HCT116 (cell line): ENCODE data around the gene NCAPH2. TPM values are rescaled to one million over a fixed set of nuclear protein-coding genes. Genes with fewer than 3 reads are reported as not detected.

Source experiments
- ATAC-seq: fragments of 200-7000 bp; cut with Tn5 transposase; 2 replicates; pipeline ENCODE4 v1.9.1; 2020; ENCODE audit warnings: mild to moderate bottlenecking, moderate library complexity
- BruUV-seq: library from RNA; stranded (reverse); fragments of 400-500 nt; replicated peaks from 2 replicates; lab custom pipeline; 2021; lab: Mats Ljungman, UMichigan
- CTCF ChIA-PET: fragments of 300-600 bp; sonication (Branson Sonifier 250); formaldehyde crosslinking; loops from one replicate; lab custom pipeline; 2021; ENCODE audit warnings: antibody characterized with exemption; lab: Charles Lee
- POLR2A ChIA-PET: fragments of 300-600, 350-600 bp; sonication (Branson Sonifier 250); formaldehyde crosslinking; loops from one replicate; lab custom pipeline; 2021; ENCODE audit warnings: antibody characterized with exemption; lab: Charles Lee
- RAD21 ChIA-PET, 2 experiments: fragments of 300-600 bp; sonication (Branson Sonifier 250); formaldehyde crosslinking; loops; one replicate each; lab custom pipeline; 2023; ENCODE audit warnings: low total read pairs in 2 of 2; ENCODE audit not compliant: uncharacterized antibody in 2 of 2, unreplicated experiment in 2 of 2, low non-redundant PET in 1 of 2; lab: Charles Lee
- DNase-seq: peaks from one replicate; pipeline ENCODE4 v3.0.0-alpha.2; 2010; ENCODE audit warnings: low read depth, low spot score
- H2AFZ ChIP-seq: fragments of 200-600 bp; shearing (Covaris generic), sonication (generic); 2 replicates; pipeline ENCODE4 v1.6.1; 2017; ENCODE audit warnings: low read depth, mixed run types, mixed read lengths, antibody characterized with exemption, low read length; ENCODE audit not compliant: poor library complexity, severe bottlenecking
- H3K27ac ChIP-seq: 2 replicates; pipeline ENCODE4 v1.5.1; 2012; ENCODE audit warnings: low read depth, low read length
- H3K27me3 ChIP-seq: fragments of 200-600 bp; sonication (generic); 2 replicates; pipeline ENCODE4 v1.6.1; 2016; ENCODE audit warnings: mixed run types, low read length, mixed read lengths; ENCODE audit not compliant: insufficient read depth
- H3K36me3 ChIP-seq, 2 experiments: fragments of 200-500 bp in 1 of 2; fragments of 200-600 bp in 1 of 2; sonication (Bioruptor generic) in 1 of 2; sonication (generic) in 1 of 2; 2 replicates each; pipeline versions ENCODE4 v1.5.1 to v1.6.1; 2014 to 2016; ENCODE audit warnings: low read length in 2 of 2, inconsistent platforms in 1 of 2, mixed read lengths in 1 of 2, mixed run types in 1 of 2; ENCODE audit not compliant: insufficient read depth in 2 of 2, control insufficient read depth in 1 of 2
- H3K4me1 ChIP-seq, 2 experiments: fragments of 200-600 bp in 1 of 2; sonication (generic) in 1 of 2; 2 replicates each; pipeline versions ENCODE4 v1.5.1 to v1.6.1; 2012 to 2017; ENCODE audit warnings: low read length in 2 of 2, inconsistent platforms in 1 of 2, mild to moderate bottlenecking in 1 of 2, mixed read lengths in 1 of 2, mixed run types in 1 of 2, moderate library complexity in 1 of 2; ENCODE audit not compliant: insufficient read depth in 2 of 2, control insufficient read depth in 1 of 2
- H3K4me2 ChIP-seq: fragments of 200-600 bp; sonication (generic); 2 replicates; pipeline ENCODE4 v1.6.1; 2017; ENCODE audit warnings: mixed run types, low read length, mixed read lengths
- H3K4me3 ChIP-seq, 2 experiments: fragments of 200-600 bp in 1 of 2; sonication (generic) in 1 of 2; replicated peaks in 1 of 2; 2 replicates each; pipeline ENCODE4 v1.5.1; 2011 to 2016; ENCODE audit warnings: low read length in 2 of 2, control low read depth in 1 of 2, low read depth in 1 of 2, mild to moderate bottlenecking in 1 of 2, mixed read lengths in 1 of 2, mixed run types in 1 of 2
- H3K79me2 ChIP-seq: fragments of 200-600 bp; sonication (generic); 2 replicates; pipeline ENCODE4 v1.6.1; 2017; ENCODE audit warnings: mild to moderate bottlenecking, mixed run types, low read length, moderate library complexity, mixed read lengths; ENCODE audit not compliant: insufficient read depth
- H3K9ac ChIP-seq: fragments of 200-600 bp; sonication (generic); 2 replicates; pipeline ENCODE4 v1.6.1; 2016; ENCODE audit warnings: low read length, mixed read lengths
- H3K9me2 ChIP-seq: fragments of 200-600 bp; sonication (generic), shearing (Covaris generic); 2 replicates; pipeline ENCODE4 v1.6.1; 2017; ENCODE audit warnings: mixed run types, mild to moderate bottlenecking, moderate library complexity; ENCODE audit not compliant: insufficient read depth
- H3K9me3 ChIP-seq, 2 experiments: fragments of 200-500 bp in 1 of 2; fragments of 200-600 bp in 1 of 2; sonication (Bioruptor generic) in 1 of 2; sonication (generic) in 1 of 2; 2 replicates each; pipeline ENCODE4 v1.6.1; 2014 to 2017; ENCODE audit warnings: low read length in 2 of 2, mixed read lengths in 2 of 2, inconsistent platforms in 1 of 2, low read depth in 1 of 2, mild to moderate bottlenecking in 1 of 2, mixed run types in 1 of 2, moderate library complexity in 1 of 2; ENCODE audit not compliant: control insufficient read depth in 1 of 2, insufficient read depth in 1 of 2
- H4K20me1 ChIP-seq: fragments of 200-600 bp; sonication (generic), shearing (Covaris generic); 2 replicates; pipeline ENCODE4 v1.6.1; 2017; ENCODE audit warnings: mixed run types, mild to moderate bottlenecking, moderate library complexity; ENCODE audit not compliant: insufficient read depth
- ATF3 ChIP-seq: IDR thresholded peaks from 2 replicates; pipeline ENCODE4 v1.6.1; 2012
- CBX3 ChIP-seq: IDR thresholded peaks from 2 replicates; pipeline ENCODE4 v1.6.1; 2012; ENCODE audit warnings: low read depth
- ELF1 ChIP-seq: IDR thresholded peaks from 2 replicates; pipeline ENCODE4 v1.6.1; 2012; ENCODE audit warnings: low read depth, borderline replicate concordance
- EZH2 ChIP-seq: fragments of 200-600 bp; sonication (generic); IDR thresholded peaks from 2 replicates; pipeline ENCODE4 v1.6.1; 2017; ENCODE audit warnings: antibody characterized with exemption, mixed run types
- FOSL1 ChIP-seq: IDR thresholded peaks from 2 replicates; pipeline ENCODE4 v1.6.1; 2012; ENCODE audit warnings: low read depth
- JUND ChIP-seq: IDR thresholded peaks from 2 replicates; pipeline ENCODE4 v1.6.1; 2012
- MAX ChIP-seq: IDR thresholded peaks from 2 replicates; pipeline ENCODE4 v1.6.1; 2012
- POLR2A ChIP-seq: IDR thresholded peaks from 2 replicates; pipeline ENCODE4 v1.7.0; 2011; ENCODE audit warnings: borderline replicate concordance; ENCODE audit not compliant: insufficient read depth, insufficient read length; ENCODE audit errors: extremely low read depth
- POLR2AphosphoS5 ChIP-seq: IDR thresholded peaks from 2 replicates; pipeline ENCODE4 v1.6.1; 2011; ENCODE audit warnings: mild to moderate bottlenecking, low read depth, low read length, moderate library complexity
- REST ChIP-seq: IDR thresholded peaks from 2 replicates; pipeline ENCODE4 v1.6.1; 2012; ENCODE audit warnings: low read depth
- TCF7L2 ChIP-seq: IDR thresholded peaks from 2 replicates; pipeline ENCODE4 v1.7.0; 2011; ENCODE audit warnings: borderline replicate concordance, inconsistent platforms; ENCODE audit not compliant: insufficient read depth, insufficient read length; ENCODE audit errors: extremely low read depth
- ZBTB33 ChIP-seq: IDR thresholded peaks from 2 replicates; pipeline ENCODE4 v1.6.1; 2011; ENCODE audit warnings: mild to moderate bottlenecking, low read length, moderate library complexity; ENCODE audit not compliant: insufficient replicate concordance; ENCODE audit errors: extremely low read depth
- ZFX ChIP-seq: fragments of 450-650 bp; IDR thresholded peaks from 2 replicates; pipeline ENCODE4 v1.6.1; 2017
- ZNF274 ChIP-seq: fragments of 200-500 bp; sonication (Bioruptor generic); IDR thresholded peaks from 2 replicates; pipeline ENCODE4 v1.6.1; 2014; ENCODE audit warnings: mild to moderate bottlenecking, low read depth, low read length, inconsistent platforms
- intact Hi-C: fragments of 100-400 bp; cut with micrococcal nuclease; formaldehyde crosslinking; loops from 2 replicates; pipeline ENCODE4 v1.10.0; 2022
- total RNA-seq: library from RNA; stranded (reverse); gene quantifications from one replicate; pipeline ENCODE4 v1.2.1, GENCODE V29; 2021; ENCODE audit not compliant: unreplicated experiment

The NCAPH2 gene
- total RNA-seq, 1 experiment from 2014 or later, result 99.1 TPM

- intact Hi-C loops, result no loop called here
- Histone ChIP-seq H3K9me3 (no peaks in the 10 kb centered on the region), H3K79me2 (peaks cover 13% of the 10 kb centered on the region), H3K9me2 (no peaks in the 10 kb centered on the region), H3K27me3 (no peaks in the 10 kb centered on the region), H3K4me1 (peaks cover 12 to 76% of the 10 kb centered on the region in 2 experiments; a peak in 3 of 4 replicates), H4K20me1 (no peaks in the 10 kb centered on the region), H3K36me3 (no peaks in the 10 kb centered on the region), H3K9ac (peak overlapping the region; percentile 91), H3K4me2 (peak overlapping the region; percentile 93), H2AFZ (no peak overlapping the region), H3K4me3 (peak overlapping the region; percentile 92 to 96), H3K27ac (peak overlapping the region; percentile 100)
- ATAC-seq (no peak), DNase-seq (no peak)
- ChIA-PET POLR2A (interaction anchor here (1.4 kb wide), 1 partner anchor 16 kb away, joined by 7 read pairs; the partner anchor contains the start of gene KLHDC7B), CTCF (no interaction called here), RAD21 (no interaction called here)
- TSS peak; percentile 55 for BruUV-seq
- no peak for TF ChIP-seq MAX
- no peak for TF ChIP-seq CBX3
- no peak for TF ChIP-seq ZFX
- TF ChIP-seq ELF1, result no peak
- no peak for TF ChIP-seq JUND
- TF ChIP-seq ATF3, result no peak
- TF ChIP-seq EZH2, result no peak
- TF ChIP-seq POLR2A, result no peak
- no peak for TF ChIP-seq FOSL1
- no peak for TF ChIP-seq ZNF274
- no peak for TF ChIP-seq REST
- no peak for TF ChIP-seq TCF7L2
- TF ChIP-seq ZBTB33, result no peak
- no peak for TF ChIP-seq POLR2AphosphoS5
These were observed 21.4 kb downstream of the NCAPH2 start for GRCh38 chr22:50529416-50529896.
